OCI-LY3 (cell line): ENCODE results near the gene NPB.

Source experiments
- CTCF ChIP-seq: fragments of 200-600, 300-600 bp; sonication (generic); IDR thresholded peaks from 2 replicates; pipeline ENCODE4 v1.5.1; 2014; ENCODE audit warnings: antibody characterized with exemption, low read length, low read depth
- EZH2phosphoT487 ChIP-seq: fragments of 200-600 bp; shearing (Covaris generic); IDR thresholded peaks from 2 replicates; pipeline ENCODE4 v1.6.1; 2018; ENCODE audit warnings: antibody characterized with exemption, mixed run types, low read depth

GRCh38 chr17:81914103-81914850 lies 12.2 kb downstream of the NPB start:
- TF ChIP-seq CTCF (no peak), EZH2phosphoT487 (no peak)
